Gastroesophageal sphincter (tissue), 4 donors: ENCODE measurements around the gene CCDC51. TPM values are rescaled to one million over a fixed set of nuclear protein-coding genes. Genes with fewer than 3 reads are reported as not detected.

ENCODE experiments used
- ATAC-seq: fragments of 150-250 bp; one replicate; pipeline ENCODE4 v1.9.1; 2016; ENCODE audit warnings: mild to moderate bottlenecking, moderate library complexity
- H3K27ac ChIP-seq, 4 donors: fragments of 200-600 bp; sonication (generic) in 3 of 4; 1 replicate in 3 of 4; 2 replicates in 1 of 4; pipeline ENCODE4 v1.5.1; 2016 to 2019
- H3K27me3 ChIP-seq: fragments of 200-600 bp; sonication (generic); one replicate; pipeline ENCODE4 v1.5.1; 2019
- H3K36me3 ChIP-seq, 2 donors: fragments of 200-600 bp; sonication (generic); one replicate each; pipeline ENCODE4 v1.5.1; 2019; ENCODE audit warnings: control low read depth in 1 of 2
- H3K4me1 ChIP-seq, 3 donors: fragments of 200-600 bp; sonication (generic); 1 replicate in 2 of 3; 2 replicates in 1 of 3; pipeline ENCODE4 v1.5.1; 2016 to 2019; ENCODE audit warnings: control low read depth in 2 of 3
- H3K4me3 ChIP-seq, 2 donors: fragments of 200-600 bp; sonication (generic); one replicate each; pipeline ENCODE4 v1.5.1; 2019; ENCODE audit warnings: mild to moderate bottlenecking in 1 of 2, moderate library complexity in 1 of 2
- H3K9me3 ChIP-seq, 3 donors: fragments of 200-600 bp; sonication (generic); one replicate each; pipeline ENCODE4 v1.5.1; 2017 to 2019; ENCODE audit warnings: control low read depth in 2 of 3
- CTCF ChIP-seq, 4 experiments: fragments of 200-600 bp in 2 of 4; fragments of 450-650 bp in 2 of 4; sonication (generic) in 1 of 4; IDR thresholded peaks; one replicate each; pipeline ENCODE4 v1.5.1; 2017 to 2019; ENCODE audit warnings: antibody characterized with exemption in 4 of 4, mild to moderate bottlenecking in 2 of 4, moderate library complexity in 2 of 4
- EP300 ChIP-seq: sonication (generic); formaldehyde crosslinking; IDR thresholded peaks from one replicate; pipeline ENCODE4 v1.6.1; 2017; ENCODE audit warnings: antibody characterized with exemption, mild to moderate bottlenecking
- POLR2A ChIP-seq, 2 donors: fragments of 450-650 bp; IDR thresholded peaks; one replicate each; pipeline ENCODE4 v1.6.1; 2017; ENCODE audit warnings: antibody characterized with exemption in 2 of 2, mild to moderate bottlenecking in 2 of 2, moderate library complexity in 1 of 2
- POLR2AphosphoS5 ChIP-seq: sonication (generic); formaldehyde crosslinking; IDR thresholded peaks from one replicate; pipeline ENCODE4 v1.6.1; 2017; ENCODE audit warnings: antibody characterized with exemption
- WGBS, 2 donors: methylation state at CpG; one replicate each; pipeline ENCODE4 v1.1.5; 2018; ENCODE audit warnings: low coverage in 1 of 2; 5-methylcytosine and 5-hydroxymethylcytosine counted together
- total RNA-seq, 4 donors: library from RNA; depleted of rRNA; stranded (reverse); fragments of >200 nt; gene quantifications; one replicate each; pipeline ENCODE4 v1.1.0, GENCODE V29; 2016

Gene CCDC51
- total RNA-seq, 4 donors from 2014 or later: 10.2 to 32.6 (median 26.3) TPM

DNA sequence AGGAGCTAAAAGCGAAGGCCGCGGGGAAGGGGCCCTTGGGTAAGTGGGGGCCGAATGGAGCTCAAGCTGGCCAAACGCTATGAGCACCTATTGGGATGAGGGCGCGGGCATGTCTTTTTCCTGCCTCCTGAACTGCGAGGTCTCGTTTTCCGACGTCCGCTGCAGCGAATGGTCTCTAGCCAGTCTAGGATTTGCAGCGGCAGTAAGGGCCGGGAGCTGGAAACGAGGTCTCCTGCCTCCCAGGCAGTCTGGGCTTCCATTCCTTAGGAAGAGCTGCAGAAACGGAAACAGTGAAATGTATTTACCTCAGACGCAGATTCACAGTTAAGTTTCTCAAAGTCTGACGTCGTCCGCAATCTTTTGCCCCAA is 655 bp upstream of the CCDC51 start:
- no peaks in the 10 kb centered on the region for H3K27me3 ChIP-seq
- no peaks in the 10 kb centered on the region for H3K9me3 ChIP-seq
- H3K27ac ChIP-seq: peak overlapping the region; percentile 87 to 96 (median 92)
- TF ChIP-seq CTCF (IDR thresholded peaks at IDR 0.05) (no peak), POLR2AphosphoS5 (no peak), EP300 (no peak), POLR2A (IDR thresholded peaks at IDR 0.05) (no peak)
- H3K4me3 ChIP-seq: peak overlapping the region; percentile 83 to 89
- no peak for ATAC-seq
- H3K4me1 ChIP-seq: peaks cover 0 to 49% (median 15%) of the 10 kb centered on the region in 3 donors
- 0 to 2% methylated on average over 16 to 17 of the region's 21 CpGs for WGBS, 2 donors
- peaks cover 0 to 39% of the 10 kb centered on the region in 2 donors for H3K36me3 ChIP-seq

DNA sequence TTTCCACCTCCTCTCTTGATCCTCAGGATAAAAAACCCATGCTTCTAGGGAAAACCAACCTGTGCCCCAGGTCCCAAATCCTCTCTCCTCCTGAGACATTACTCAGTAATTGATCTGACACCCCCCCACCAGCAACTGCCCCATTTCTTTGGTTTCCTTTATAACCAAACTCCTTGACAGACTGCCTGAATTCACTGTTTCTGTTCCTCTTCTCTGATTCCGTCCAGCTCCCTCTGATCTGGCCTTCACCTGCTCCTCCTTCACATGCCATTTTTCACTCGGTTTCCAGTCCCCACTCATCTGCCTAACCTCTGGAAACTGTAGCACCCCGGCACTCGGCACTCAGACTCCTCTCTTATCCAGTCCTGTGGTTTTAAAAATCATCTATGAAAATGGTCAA is 2.1 kb downstream of the CCDC51 start:
- WGBS, 2 donors: 76 to 86% methylated on average over 4 of the region's 4 CpGs
- Histone ChIP-seq H3K4me3 (no peak overlapping the region), H3K27me3 (no peaks in the 10 kb centered on the region), H3K36me3 (peaks cover 0 to 19% of the 10 kb centered on the region in 2 donors), H3K27ac (no peak overlapping the region), H3K9me3 (no peaks in the 10 kb centered on the region), H3K4me1 (peaks cover 2 to 72% (median 35%) of the 10 kb centered on the region in 3 donors)
- TF ChIP-seq POLR2A (IDR thresholded peaks at IDR 0.05) (no peak), CTCF (IDR thresholded peaks at IDR 0.05) (no peak)
- no peak for ATAC-seq

DNA sequence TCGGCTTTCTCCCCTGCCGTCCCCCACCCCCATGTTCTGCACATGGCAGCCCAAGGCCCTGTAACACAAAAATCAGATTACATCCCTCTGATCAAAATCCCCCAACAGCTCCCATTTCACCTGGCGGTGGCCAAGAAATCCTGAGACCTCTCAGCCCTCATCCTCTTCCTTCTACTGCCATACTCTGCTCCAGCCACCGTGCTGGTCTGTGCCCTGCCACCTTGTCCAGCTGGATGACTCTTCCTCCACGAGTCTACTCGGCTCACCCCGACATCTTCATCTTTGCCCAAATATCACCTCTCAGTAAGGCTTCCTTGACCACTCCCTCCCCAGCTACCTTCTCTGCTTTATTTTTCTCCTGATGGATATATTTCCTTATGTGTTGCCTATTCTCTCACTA is 3.1 kb downstream of the CCDC51 start:
- peak overlapping the region in 2 of 4 donors; percentile 98 to 99 for H3K27ac ChIP-seq
- peaks cover 0 to 18% of the 10 kb centered on the region in 2 donors for H3K36me3 ChIP-seq
- TF ChIP-seq EP300: no peak
- no peak for TF ChIP-seq POLR2AphosphoS5
- no peak for TF ChIP-seq CTCF (IDR thresholded peaks at IDR 0.05)
- TF ChIP-seq POLR2A (IDR thresholded peaks at IDR 0.05): no peak
- H3K4me3 ChIP-seq: no peak overlapping the region
- no peaks in the 10 kb centered on the region for H3K27me3 ChIP-seq
- H3K9me3 ChIP-seq: no peaks in the 10 kb centered on the region
- peaks cover 2 to 68% (median 34%) of the 10 kb centered on the region in 3 donors for H3K4me1 ChIP-seq
- 70 to 78% methylated on average over 7 of the region's 7 CpGs for WGBS, 2 donors
- ATAC-seq: no peak

- H3K27ac ChIP-seq: peak overlapping the region in 3 of 4 donors; percentile 59 to 99 (median 98)
- H3K4me3 ChIP-seq: no peak overlapping the region
- H3K36me3 ChIP-seq: peaks cover 0 to 17% of the 10 kb centered on the region in 2 donors
- no peaks in the 10 kb centered on the region for H3K9me3 ChIP-seq
- peaks cover 2 to 64% (median 29%) of the 10 kb centered on the region in 3 donors for H3K4me1 ChIP-seq
- WGBS, 2 donors: 50% methylated on average over 1 of the region's 1 CpG
- no peaks in the 10 kb centered on the region for H3K27me3 ChIP-seq
- TF ChIP-seq CTCF (IDR thresholded peaks at IDR 0.05): no peak
- TF ChIP-seq EP300: no peak
- TF ChIP-seq POLR2AphosphoS5: no peak
- no peak for TF ChIP-seq POLR2A (IDR thresholded peaks at IDR 0.05)
- no peak for ATAC-seq
These were observed 3.5 kb downstream of the CCDC51 start for GRCh38 chr3:48436477-48436787.

GRCh38 chr3:48435774-48436476 is 4.0 kb downstream of the CCDC51 start:
- no peak for TF ChIP-seq POLR2A (IDR thresholded peaks at IDR 0.05)
- TF ChIP-seq POLR2AphosphoS5: peak; percentile 19
- peak in 3 of 4 experiments; percentile 98 to 99 (median 99) for TF ChIP-seq CTCF (IDR thresholded peaks at IDR 0.05)
- no peak for TF ChIP-seq EP300
- peak; percentile 49 for ATAC-seq
- no peaks in the 10 kb centered on the region for H3K9me3 ChIP-seq
- peak overlapping the region; percentile 69 to 99 (median 92) for H3K27ac ChIP-seq
- peaks cover 0 to 13% of the 10 kb centered on the region in 2 donors for H3K36me3 ChIP-seq
- 36 to 48% methylated on average over 3 to 4 of the region's 7 CpGs for WGBS, 2 donors
- no peaks in the 10 kb centered on the region for H3K27me3 ChIP-seq
- H3K4me3 ChIP-seq: no peak overlapping the region
- H3K4me1 ChIP-seq: peaks cover 2 to 60% (median 24%) of the 10 kb centered on the region in 3 donors
